ENCODE measurements around the gene GLCCI1.
"Not testable (repeated sequence)": the region's sequence is repeated elsewhere in the genome, so short reads cannot be mapped to it uniquely, and the experiment has no call there.

GLCCI1 gene

GRCh38 chr7:8094164-8095140 is 125.9 kb downstream of the GLCCI1 start (continued):
- TF ChIP-seq ISL1 (CRISPR knock-in tag; IDR thresholded peaks at IDR 0.05) (no peak), ZFP30 (CRISPR knock-in tag; IDR thresholded peaks at IDR 0.05) (no peak), TOX (CRISPR knock-in tag; IDR thresholded peaks at IDR 0.05; ENCODE audit: borderline replicate concordance) (no peak), ARNTL (CRISPR knock-in tag; IDR thresholded peaks at IDR 0.05; ENCODE audit: borderline replicate concordance, low read depth) (no peak), ZFP3 (CRISPR knock-in tag; IDR thresholded peaks at IDR 0.05) (no peak), PPARA (CRISPR knock-in tag; IDR thresholded peaks at IDR 0.05; ENCODE audit: borderline replicate concordance) (no peak)
- TF ChIP-seq, protein P1, sequence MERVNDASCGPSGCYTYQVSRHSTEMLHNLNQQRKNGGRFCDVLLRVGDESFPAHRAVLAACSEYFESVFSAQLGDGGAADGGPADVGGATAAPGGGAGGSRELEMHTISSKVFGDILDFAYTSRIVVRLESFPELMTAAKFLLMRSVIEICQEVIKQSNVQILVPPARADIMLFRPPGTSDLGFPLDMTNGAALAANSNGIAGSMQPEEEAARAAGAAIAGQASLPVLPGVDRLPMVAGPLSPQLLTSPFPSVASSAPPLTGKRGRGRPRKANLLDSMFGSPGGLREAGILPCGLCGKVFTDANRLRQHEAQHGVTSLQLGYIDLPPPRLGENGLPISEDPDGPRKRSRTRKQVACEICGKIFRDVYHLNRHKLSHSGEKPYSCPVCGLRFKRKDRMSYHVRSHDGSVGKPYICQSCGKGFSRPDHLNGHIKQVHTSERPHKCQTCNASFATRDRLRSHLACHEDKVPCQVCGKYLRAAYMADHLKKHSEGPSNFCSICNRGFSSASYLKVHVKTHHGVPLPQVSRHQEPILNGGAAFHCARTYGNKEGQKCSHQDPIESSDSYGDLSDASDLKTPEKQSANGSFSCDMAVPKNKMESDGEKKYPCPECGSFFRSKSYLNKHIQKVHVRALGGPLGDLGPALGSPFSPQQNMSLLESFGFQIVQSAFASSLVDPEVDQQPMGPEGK (CRISPR knock-in tag; IDR thresholded peaks at IDR 0.05; ENCODE audit: borderline replicate concordance), result no peak

GRCh38 chr7:8101292-8101691 is 132.7 kb downstream of the GLCCI1 start:
- ATAC-seq, result not testable (repeated sequence)

DNA sequence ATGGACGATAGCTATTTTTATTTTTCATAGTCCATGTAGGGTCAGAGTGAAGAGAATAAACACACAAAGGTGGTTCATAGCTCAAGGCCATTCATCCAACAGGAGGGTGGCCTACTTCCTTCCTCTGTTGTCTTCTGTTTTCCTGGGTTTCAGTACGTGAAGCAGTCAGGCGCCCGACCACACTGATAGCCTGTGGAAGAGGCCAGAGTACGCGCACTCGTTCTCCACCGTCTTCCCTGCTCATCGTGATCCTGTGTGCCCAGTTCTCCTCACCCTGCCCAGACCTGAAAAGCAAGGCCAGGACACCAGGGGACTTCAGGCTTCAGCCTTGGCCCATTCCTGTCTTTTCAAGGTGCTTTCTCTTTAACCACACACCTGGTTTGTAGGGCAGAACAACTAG is 134.7 kb downstream of the GLCCI1 start:
- ATAC-seq, result no peak
- TF ChIP-seq SNAI2 (CRISPR knock-in tag; IDR thresholded peaks at IDR 0.05), result no peak
- TF ChIP-seq ESRRG (CRISPR knock-in tag; IDR thresholded peaks at IDR 0.05), result no peak
- no peak for TF ChIP-seq ARNTL (CRISPR knock-in tag; IDR thresholded peaks at IDR 0.05; ENCODE audit: borderline replicate concordance, low read depth)
- TF ChIP-seq ZNF8 (CRISPR knock-in tag; IDR thresholded peaks at IDR 0.05), result no peak
- no peak for TF ChIP-seq POU6F1 (CRISPR knock-in tag; IDR thresholded peaks at IDR 0.05; ENCODE audit: borderline replicate concordance, low read depth)
- TF ChIP-seq CREB5 (CRISPR knock-in tag; IDR thresholded peaks at IDR 0.05; ENCODE audit: low read depth), result no peak
- TF ChIP-seq TCF4 (CRISPR knock-in tag; IDR thresholded peaks at IDR 0.05; ENCODE audit: borderline replicate concordance), result no peak
- TF ChIP-seq ZFP30 (CRISPR knock-in tag; IDR thresholded peaks at IDR 0.05), result no peak
- TF ChIP-seq, protein P1 (CRISPR knock-in tag; IDR thresholded peaks at IDR 0.05; ENCODE audit: borderline replicate concordance), result no peak
- TF ChIP-seq TOX (CRISPR knock-in tag; IDR thresholded peaks at IDR 0.05; ENCODE audit: borderline replicate concordance), result no peak
- no peak for TF ChIP-seq PPARA (CRISPR knock-in tag; IDR thresholded peaks at IDR 0.05; ENCODE audit: borderline replicate concordance)
- TF ChIP-seq ZFP3 (CRISPR knock-in tag; IDR thresholded peaks at IDR 0.05), result no peak
- no peak for TF ChIP-seq CSRNP3 (CRISPR knock-in tag; IDR thresholded peaks at IDR 0.05)
- TF ChIP-seq GLIS3 (CRISPR knock-in tag; IDR thresholded peaks at IDR 0.05), result no peak

DNA sequence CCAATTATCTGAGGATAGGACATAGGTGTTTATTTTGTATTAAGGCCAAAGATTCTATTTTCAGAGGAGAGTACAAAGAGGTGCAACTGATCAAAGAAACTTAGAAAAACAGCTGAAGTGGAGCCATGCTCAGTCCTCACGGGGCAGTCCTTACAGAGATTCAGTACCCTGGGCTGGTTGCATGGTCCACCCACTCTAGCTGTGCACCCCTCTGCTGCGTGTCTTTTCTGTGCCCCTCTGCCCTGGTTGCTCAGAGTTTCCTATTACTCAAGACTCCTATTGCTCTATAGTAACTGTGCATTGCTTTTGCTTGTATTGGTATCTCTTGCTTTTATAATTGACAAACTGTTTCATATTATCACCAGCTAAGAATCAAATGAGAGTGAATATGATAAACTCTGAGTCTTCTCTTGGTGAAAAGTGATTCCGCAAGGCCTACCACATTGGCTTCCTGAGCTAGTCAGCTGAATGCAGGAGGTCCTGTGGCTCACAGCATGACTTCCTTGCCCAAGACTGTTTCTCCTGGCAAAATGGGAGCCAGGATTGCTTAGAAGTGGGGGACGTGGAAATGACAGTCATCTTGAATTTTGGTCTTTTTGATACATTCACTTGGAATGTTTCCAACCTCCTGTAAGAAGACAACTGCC is 137.0 kb downstream of the GLCCI1 start:
- ATAC-seq, result no peak
- TF ChIP-seq POU6F1 (CRISPR knock-in tag; IDR thresholded peaks at IDR 0.05; ENCODE audit: borderline replicate concordance, low read depth) (no peak), GLIS3 (CRISPR knock-in tag; IDR thresholded peaks at IDR 0.05) (no peak), CSRNP3 (CRISPR knock-in tag; IDR thresholded peaks at IDR 0.05) (no peak), ZFP3 (CRISPR knock-in tag; IDR thresholded peaks at IDR 0.05) (no peak), ZFP30 (CRISPR knock-in tag; IDR thresholded peaks at IDR 0.05) (no peak), TOX (CRISPR knock-in tag; IDR thresholded peaks at IDR 0.05; ENCODE audit: borderline replicate concordance) (no peak), ISL1 (CRISPR knock-in tag; IDR thresholded peaks at IDR 0.05) (no peak), PPARA (CRISPR knock-in tag; IDR thresholded peaks at IDR 0.05; ENCODE audit: borderline replicate concordance) (no peak), TSHZ2 (CRISPR knock-in tag; IDR thresholded peaks at IDR 0.05) (no peak)

All from SK-N-SH treated with all-trans-retinoic acid at 6 μM for 48 hours (cell line).